Peyer's patch (tissue), 4 donors: Measurements from ENCODE around the gene IMMP2L. TPM values are rescaled to one million over a fixed set of nuclear protein-coding genes. Genes with fewer than 3 reads are reported as not detected.
"Not testable (repeated sequence)": the region's sequence is repeated elsewhere in the genome, so short reads cannot be mapped to it uniquely, and the experiment has no call there.

ENCODE experiments used
- DNase-seq, 3 donors: peaks; one replicate each; pipeline ENCODE4 v3.0.0-alpha.2; 2017 to 2019
- H3K27ac ChIP-seq, 4 donors: fragments of 200-600 bp; sonication (generic); one replicate each; pipeline ENCODE4 v1.5.1; 2016 to 2019
- H3K27me3 ChIP-seq, 2 donors: fragments of 200-600 bp; sonication (generic); one replicate each; pipeline ENCODE4 v1.5.1; 2019
- H3K36me3 ChIP-seq, 3 donors: fragments of 200-600 bp; sonication (generic); one replicate each; pipeline ENCODE4 v1.5.1; 2016 to 2019
- H3K4me1 ChIP-seq, 4 donors: fragments of 200-600 bp; sonication (generic); one replicate each; pipeline ENCODE4 v1.5.1; 2016 to 2019
- H3K4me3 ChIP-seq, 4 donors: fragments of 200-600 bp; sonication (generic); 1 replicate in 3 of 4; 2 replicates in 1 of 4; pipeline ENCODE4 v1.5.1; 2016 to 2019; ENCODE audit warnings: mild to moderate bottlenecking in 1 of 4
- H3K9me3 ChIP-seq, 4 donors: fragments of 200-600 bp; sonication (generic); one replicate each; pipeline ENCODE4 v1.5.1; 2016 to 2019; ENCODE audit warnings: mild to moderate bottlenecking in 1 of 4
- CTCF ChIP-seq, 6 experiments: fragments of 450-650 bp in 4 of 6; fragments of 200-600 bp in 2 of 6; sonication (generic) in 1 of 6; IDR thresholded peaks; one replicate each; pipeline ENCODE4 v1.5.1; 2017 to 2019; ENCODE audit warnings: antibody characterized with exemption in 6 of 6, mild to moderate bottlenecking in 3 of 6, moderate library complexity in 1 of 6
- POLR2A ChIP-seq, 2 donors: fragments of 450-650 bp; IDR thresholded peaks; one replicate each; pipeline ENCODE4 v1.5.1; 2017; ENCODE audit warnings: antibody characterized with exemption in 2 of 2, mild to moderate bottlenecking in 2 of 2, moderate library complexity in 2 of 2
- total RNA-seq, 4 donors: library from RNA; depleted of rRNA; stranded (reverse); fragments of >200 nt; gene quantifications; one replicate each; pipeline ENCODE4 v1.1.0, GENCODE V29; 2016

IMMP2L gene
- total RNA-seq, 4 donors from 2014 or later: 5.1 to 16.5 (median 10.9) TPM

DNA sequence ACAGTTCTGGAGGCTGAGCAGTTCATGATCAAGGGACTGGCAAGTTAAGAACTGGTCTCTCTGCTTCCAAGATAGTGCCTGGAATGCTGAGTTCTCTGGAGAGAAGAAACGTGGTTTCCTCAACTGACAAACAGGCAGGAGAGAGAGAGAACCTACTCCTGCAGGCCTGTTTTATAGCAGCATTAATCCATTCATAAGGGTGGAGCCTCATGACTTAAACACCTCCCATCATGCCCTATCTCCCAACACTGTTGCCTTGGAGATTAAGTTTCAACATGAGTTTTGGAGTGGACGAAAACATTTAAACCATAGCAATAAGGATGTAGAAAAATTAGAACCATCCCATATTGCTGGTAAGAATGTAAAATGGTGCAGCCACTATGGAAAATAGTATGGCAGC is 32.3 kb upstream of the IMMP2L start:
- Histone ChIP-seq H3K4me3 (no peak overlapping the region), H3K36me3 (no peaks in the 10 kb centered on the region), H3K9me3 (no peaks in the 10 kb centered on the region), H3K27ac (no peak overlapping the region), H3K4me1 (no peaks in the 10 kb centered on the region), H3K27me3 (no peaks in the 10 kb centered on the region)
- no peak for TF ChIP-seq POLR2A (IDR thresholded peaks at IDR 0.05)
- DNase-seq: no peak

DNA sequence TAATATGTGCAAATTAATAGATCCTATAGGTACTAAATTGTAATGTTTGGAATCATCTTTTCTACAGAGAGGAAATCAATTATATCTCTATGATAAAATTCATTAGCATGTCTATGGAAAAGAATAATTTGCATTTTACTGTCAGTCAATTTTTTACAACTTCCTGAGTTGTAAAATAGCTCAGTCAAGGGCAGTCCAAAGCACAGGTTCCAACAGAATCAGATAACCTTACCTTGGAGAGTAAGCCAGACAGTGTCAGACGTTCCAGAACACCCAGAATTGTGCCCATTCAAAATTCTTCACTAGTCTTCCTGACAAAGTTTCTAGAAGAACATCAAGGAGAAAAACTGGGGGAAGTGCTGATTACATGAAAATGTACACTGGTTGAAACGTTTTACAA is 31.1 kb upstream of the IMMP2L start:
- H3K9me3 ChIP-seq: no peaks in the 10 kb centered on the region
- TF ChIP-seq CTCF (IDR thresholded peaks at IDR 0.05) (no peak), POLR2A (IDR thresholded peaks at IDR 0.05) (no peak)
- no peak overlapping the region for H3K4me3 ChIP-seq
- no peak overlapping the region for H3K27ac ChIP-seq
- H3K4me1 ChIP-seq: no peaks in the 10 kb centered on the region
- no peak for DNase-seq
- no peaks in the 10 kb centered on the region for H3K36me3 ChIP-seq
- H3K27me3 ChIP-seq: no peaks in the 10 kb centered on the region

DNA sequence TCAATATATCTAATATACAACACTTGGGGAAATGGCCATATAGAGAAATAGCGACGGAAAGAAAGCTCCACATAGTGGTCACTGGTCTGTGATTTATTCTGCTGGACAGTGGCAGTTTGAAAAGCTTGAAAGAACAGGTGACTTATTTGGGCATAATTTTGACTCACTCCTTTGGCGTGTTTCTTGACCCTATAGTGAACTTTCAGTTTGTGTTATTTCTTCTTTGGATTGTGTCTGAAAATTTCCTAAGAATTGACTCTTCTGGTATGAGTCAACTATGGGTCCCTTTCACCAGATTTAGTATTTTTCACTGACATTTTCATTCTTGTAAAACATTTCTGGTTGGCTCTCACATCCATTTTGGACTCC is 25.8 kb upstream of the IMMP2L start:
- no peak for DNase-seq
- H3K9me3 ChIP-seq: no peaks in the 10 kb centered on the region
- H3K4me1 ChIP-seq: no peaks in the 10 kb centered on the region
- TF ChIP-seq CTCF (IDR thresholded peaks at IDR 0.05): no peak
- TF ChIP-seq POLR2A (IDR thresholded peaks at IDR 0.05): no peak
- H3K27ac ChIP-seq: no peak overlapping the region
- H3K36me3 ChIP-seq: no peaks in the 10 kb centered on the region
- no peaks in the 10 kb centered on the region for H3K27me3 ChIP-seq
- H3K4me3 ChIP-seq: no peak overlapping the region

- DNase-seq: no peak
- no peak overlapping the region for H3K4me3 ChIP-seq
- no peaks in the 10 kb centered on the region for H3K27me3 ChIP-seq
- H3K27ac ChIP-seq: no peak overlapping the region
- H3K9me3 ChIP-seq: no peaks in the 10 kb centered on the region
- H3K4me1 ChIP-seq: no peaks in the 10 kb centered on the region
- no peak for TF ChIP-seq CTCF (IDR thresholded peaks at IDR 0.05)
- TF ChIP-seq POLR2A (IDR thresholded peaks at IDR 0.05): no peak
- no peaks in the 10 kb centered on the region for H3K36me3 ChIP-seq
Measured at GRCh38 chr7:111587410-111588064, 25.2 kb upstream of the IMMP2L start.

GRCh38 chr7:111586711-111587409 is 24.6 kb upstream of the IMMP2L start:
- no peaks in the 10 kb centered on the region for H3K9me3 ChIP-seq
- H3K27ac ChIP-seq: no peak overlapping the region
- H3K4me3 ChIP-seq: no peak overlapping the region
- no peaks in the 10 kb centered on the region for H3K36me3 ChIP-seq
- no peak for DNase-seq
- H3K27me3 ChIP-seq: no peaks in the 10 kb centered on the region
- TF ChIP-seq CTCF (IDR thresholded peaks at IDR 0.05) (no peak), POLR2A (IDR thresholded peaks at IDR 0.05) (no peak)
- no peaks in the 10 kb centered on the region for H3K4me1 ChIP-seq

GRCh38 chr7:111581784-111582488 is 19.6 kb upstream of the IMMP2L start:
- not testable (repeated sequence) for H3K4me3 ChIP-seq, H3K27ac ChIP-seq

GRCh38 chr7:111581207-111581606 is 18.9 kb upstream of the IMMP2L start:
- not testable (repeated sequence) for H3K27ac ChIP-seq, H3K36me3 ChIP-seq, H3K4me3 ChIP-seq, H3K4me1 ChIP-seq, H3K9me3 ChIP-seq, H3K27me3 ChIP-seq, DNase-seq

More at GRCh38 chr7:111581784-111582488, 19.6 kb upstream of the IMMP2L start:
- H3K9me3 ChIP-seq, H3K36me3 ChIP-seq, DNase-seq, H3K27me3 ChIP-seq, H3K4me1 ChIP-seq: not testable (repeated sequence)
